ENCODE results near the gene DNAJB14. TPM values are rescaled to one million over a fixed set of nuclear protein-coding genes. Genes with fewer than 3 reads are reported as not detected.

The DNAJB14 gene
- total and polyA plus RNA-seq, 2 of the 13 experiments (the other 11 are each of a cell fraction or from before 2014, with no cell fraction given) = 9.1 to 38.1 TPM

GRCh38 chr4:99915449-99915848, 31.0 kb downstream of the DNAJB14 start (continued):
- TF ChIP-seq ZNF501 (CRISPR knock-in tag; IDR thresholded peaks at IDR 0.05) = no peak
- TF ChIP-seq ZNF496 (CRISPR knock-in tag; IDR thresholded peaks at IDR 0.05; ENCODE audit: insufficient replicate concordance) = no peak
- no peak for TF ChIP-seq ZNF577 (CRISPR knock-in tag; IDR thresholded peaks at IDR 0.05; ENCODE audit: borderline replicate concordance, low read depth)
- TF ChIP-seq MYPOP (CRISPR knock-in tag; IDR thresholded peaks at IDR 0.05) = no peak
- no peak for TF ChIP-seq FOSL2 (CRISPR knock-in tag; IDR thresholded peaks at IDR 0.05)
- no peak for TF ChIP-seq CEBPB (IDR thresholded peaks at IDR 0.05; ENCODE audit: borderline replicate concordance, low read depth, low read length)
- no peak for TF ChIP-seq SALL2 (CRISPR knock-in tag; IDR thresholded peaks at IDR 0.05)
- TF ChIP-seq ZNF180 (CRISPR knock-in tag; IDR thresholded peaks at IDR 0.05; ENCODE audit: borderline replicate concordance, low read depth) = no peak

- H3K9ac ChIP-seq (ENCODE audit: insufficient read depth, low read depth, low read length) = peak overlapping the region; percentile 93
- H3K9me3 ChIP-seq (ENCODE audit: low read length) = no peaks in the 10 kb centered on the region
- ChIA-PET CTCF (ENCODE audit: low intra/inter-chr PET ratio, low total read pairs) (no interaction called here), POLR2A (interaction anchor here (0.9 to 1.6 kb wide), 5 partner anchors 23 to 331 kb away, joined by 3 to 20 read pairs (median 15); partner anchors contain the start of genes DNAJB14, H2AZ1 and TRMT10A)
- DNase-seq (ENCODE audit: low spot score) (no peak), FAIRE-seq (no peak), ATAC-seq (no peak)
- intact Hi-C loops (cut with micrococcal nuclease; ENCODE audit: unreplicated experiment) (loop anchor here (1.0 kb wide), 1 partner anchor 55 kb away; the partner anchor contains the start of gene H2AZ1), in situ Hi-C loops (cut with HindIII; ENCODE audit: extremely low pct_ligation_motif_present, low pct_unique_long_range_greater_than_20kb) (loop anchor here (5.0 kb wide), 1 partner anchor 52 kb away; the partner anchor contains the start of gene DNAJB14)
- peak overlapping the region; percentile 61 for H3K27ac ChIP-seq (ENCODE audit: extremely low read length, insufficient read depth, low read length)
- peaks cover 23% of the 10 kb centered on the region for H3K4me1 ChIP-seq (ENCODE audit: insufficient read depth, low read length)
- WGBS (ENCODE audit: low lambda C conversion rate) = 96% methylated on average over 16 of the region's 16 CpGs
- peaks cover 29% of the 10 kb centered on the region for H3K79me2 ChIP-seq (ENCODE audit: insufficient read depth, low read length)
- TF ChIP-seq ZSCAN20 (CRISPR knock-in tag; IDR thresholded peaks at IDR 0.05; ENCODE audit: borderline replicate concordance) (0 out of 2 replicates have a peak, but pooled peaks have one; percentile 13), ZNF44 (CRISPR knock-in tag; IDR thresholded peaks at IDR 0.05) (no peak), ZNF263 (CRISPR knock-in tag; IDR thresholded peaks at IDR 0.05) (0 out of 2 replicates have a peak, but pooled peaks have one; percentile 3)
- H2AFZ ChIP-seq (ENCODE audit: low read length) = peak overlapping the region; percentile 98
- no peaks in the 10 kb centered on the region; a peak in 1 of 5 replicates for H3K27me3 ChIP-seq (ENCODE audit: control insufficient read depth in 1 of 2, insufficient read depth in 2 of 2, low read length in 2 of 2)
- no peaks in the 10 kb centered on the region for H4K20me1 ChIP-seq (ENCODE audit: insufficient read depth, low read length)
- H3K36me3 ChIP-seq (replicated peaks in 1 of 2; ENCODE audit: control insufficient read depth in 1 of 2, insufficient read depth in 2 of 2, low read length in 2 of 2) = no peaks in the 10 kb centered on the region
- peak overlapping the region; percentile 58 to 94 (median 87) for H3K4me3 ChIP-seq (replicated peaks in 1 of 3; ENCODE audit: insufficient read depth in 1 of 3, low read depth in 2 of 3, low read length in 3 of 3)
- BruUV-seq (replicated peaks) = no TSS peak
- peak overlapping the region; percentile 98 for H3K4me2 ChIP-seq (ENCODE audit: low read depth, low read length)
Observed at GRCh38 chr4:99894998-99895397, 51.4 kb downstream of the DNAJB14 start.

Measured in HepG2 (cell line).